ENCODE results near the gene VGLL4. TPM values are rescaled to one million over a fixed set of nuclear protein-coding genes. Genes with fewer than 3 reads are reported as not detected.

Gene VGLL4
- total RNA-seq, 2 experiments from 2014 or later, result 36.1 to 74.5 TPM

DNA sequence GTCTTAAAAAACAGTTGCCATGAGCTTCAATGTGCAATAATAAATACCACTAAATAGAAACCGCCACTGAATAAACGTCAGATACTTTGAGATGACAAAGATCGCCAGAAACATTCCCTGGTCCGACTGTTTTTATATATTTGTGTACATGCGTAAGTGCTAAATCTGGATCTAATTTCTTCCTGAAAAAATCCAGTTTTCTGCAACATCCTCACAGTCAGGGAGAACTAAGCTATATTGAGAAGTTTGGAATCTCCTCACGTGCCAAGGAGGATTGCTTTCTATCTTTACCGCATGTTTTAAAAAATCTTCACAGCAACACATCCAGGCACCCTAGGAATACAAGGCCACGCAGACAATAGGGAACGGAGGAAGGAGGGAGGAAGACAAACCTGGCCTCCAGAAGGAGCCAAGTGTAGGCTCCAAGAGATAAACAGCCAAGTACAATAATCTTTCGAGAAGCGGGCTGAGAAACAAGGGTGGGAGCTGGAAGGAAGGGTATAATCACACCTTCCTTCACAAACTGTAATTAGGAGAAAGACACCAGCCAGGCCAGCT lies 5.7 kb downstream of the VGLL4 start:
- H3K79me2 ChIP-seq (ENCODE audit: insufficient read depth, low read depth, low read length), result peaks cover 90% of the 10 kb centered on the region
- CTCF ChIA-PET (ENCODE audit: unreplicated experiment), result no interaction called here

DNA sequence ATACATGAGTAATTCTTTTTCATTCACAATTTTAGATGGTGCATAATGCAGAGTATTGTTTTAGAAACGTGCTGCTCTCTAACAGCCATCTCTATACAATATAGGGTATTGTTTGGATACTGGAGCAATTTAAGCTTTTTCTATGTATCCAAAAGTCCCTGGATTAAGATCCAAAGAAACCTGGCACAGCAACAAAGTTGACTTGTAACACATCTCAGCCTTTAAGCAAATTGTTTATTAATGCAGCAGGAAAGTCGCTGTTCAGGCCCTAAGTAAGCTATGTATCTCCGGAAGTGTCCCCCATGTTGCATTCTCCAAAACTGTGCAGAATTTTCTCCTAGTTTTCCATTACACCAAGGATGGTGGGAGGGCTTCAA lies 7.3 kb downstream of the VGLL4 start:
- no peak for DNase-seq (ENCODE audit: low spot score)
- BruUV-seq (replicated peaks), result no TSS peak
- no peak overlapping the region for H3K4me3 ChIP-seq (ENCODE audit: low read depth, low read length, poor library complexity, severe bottlenecking)
- H3K9me3 ChIP-seq (ENCODE audit: low read length), result no peaks in the 10 kb centered on the region
- ChIA-PET POLR2A (interaction anchor here (0.6 to 1.3 kb wide), 2 partner anchors 10 to 11 kb away, joined by 3 to 5 read pairs; no protein-coding TSS in a partner anchor), CTCF (ENCODE audit: unreplicated experiment) (no interaction called here)
- peaks cover 8% of the 10 kb centered on the region; the same call in 1 of the 2 replicates for H3K36me3 ChIP-seq (ENCODE audit: insufficient read depth, low read length)
- H3K27ac ChIP-seq (ENCODE audit: low read depth, low read length, poor library complexity, severe bottlenecking), result no peak overlapping the region
- H3K4me1 ChIP-seq (ENCODE audit: insufficient read depth, low read length, poor library complexity, severe bottlenecking), result peaks cover 20% of the 10 kb centered on the region
- H4K20me1 ChIP-seq (ENCODE audit: insufficient read depth, low read length), result peaks cover 55% of the 10 kb centered on the region
- intact Hi-C loops (cut with micrococcal nuclease; ENCODE audit: unreplicated experiment), result no loop called here
- no peaks in the 10 kb centered on the region for H3K9me2 ChIP-seq (ENCODE audit: insufficient read depth, low read length)
- no peak overlapping the region for H2AFZ ChIP-seq (ENCODE audit: low read length)
- no peak for TF ChIP-seq EZH2phosphoT487 (IDR thresholded peaks at IDR 0.05; ENCODE audit: borderline replicate concordance, low read depth, low read length)
- no peak overlapping the region for H3K4me2 ChIP-seq (ENCODE audit: low read length)
- peaks cover 90% of the 10 kb centered on the region for H3K79me2 ChIP-seq (ENCODE audit: insufficient read depth, low read depth, low read length)

More for the DNA sequence above, 5.7 kb downstream of the VGLL4 start:
- POLR2A ChIA-PET, result interaction anchor here (0.6 to 1.5 kb wide), 7 partner anchors 9 to 549 kb away, joined by 3 to 5 read pairs (median 4); no protein-coding TSS in a partner anchor
- Histone ChIP-seq H3K4me2 (ENCODE audit: low read length) (peak overlapping the region; percentile 39; the same call in 1 of the 2 replicates), H3K27ac (ENCODE audit: low read depth, low read length, poor library complexity, severe bottlenecking) (no peak overlapping the region), H3K36me3 (ENCODE audit: insufficient read depth, low read length) (peaks cover 4% of the 10 kb centered on the region; the same call in 1 of the 2 replicates), H4K20me1 (ENCODE audit: insufficient read depth, low read length) (peaks cover 48% of the 10 kb centered on the region), H3K9me3 (ENCODE audit: low read length) (no peaks in the 10 kb centered on the region), H2AFZ (ENCODE audit: low read length) (no peak overlapping the region), H3K9me2 (ENCODE audit: insufficient read depth, low read length) (no peaks in the 10 kb centered on the region), H3K4me1 (ENCODE audit: insufficient read depth, low read length, poor library complexity, severe bottlenecking) (peaks cover 21% of the 10 kb centered on the region), H3K4me3 (ENCODE audit: low read depth, low read length, poor library complexity, severe bottlenecking) (no peak overlapping the region)
- no peak for TF ChIP-seq EZH2phosphoT487 (IDR thresholded peaks at IDR 0.05; ENCODE audit: borderline replicate concordance, low read depth, low read length)
- TF ChIP-seq, protein P1, sequence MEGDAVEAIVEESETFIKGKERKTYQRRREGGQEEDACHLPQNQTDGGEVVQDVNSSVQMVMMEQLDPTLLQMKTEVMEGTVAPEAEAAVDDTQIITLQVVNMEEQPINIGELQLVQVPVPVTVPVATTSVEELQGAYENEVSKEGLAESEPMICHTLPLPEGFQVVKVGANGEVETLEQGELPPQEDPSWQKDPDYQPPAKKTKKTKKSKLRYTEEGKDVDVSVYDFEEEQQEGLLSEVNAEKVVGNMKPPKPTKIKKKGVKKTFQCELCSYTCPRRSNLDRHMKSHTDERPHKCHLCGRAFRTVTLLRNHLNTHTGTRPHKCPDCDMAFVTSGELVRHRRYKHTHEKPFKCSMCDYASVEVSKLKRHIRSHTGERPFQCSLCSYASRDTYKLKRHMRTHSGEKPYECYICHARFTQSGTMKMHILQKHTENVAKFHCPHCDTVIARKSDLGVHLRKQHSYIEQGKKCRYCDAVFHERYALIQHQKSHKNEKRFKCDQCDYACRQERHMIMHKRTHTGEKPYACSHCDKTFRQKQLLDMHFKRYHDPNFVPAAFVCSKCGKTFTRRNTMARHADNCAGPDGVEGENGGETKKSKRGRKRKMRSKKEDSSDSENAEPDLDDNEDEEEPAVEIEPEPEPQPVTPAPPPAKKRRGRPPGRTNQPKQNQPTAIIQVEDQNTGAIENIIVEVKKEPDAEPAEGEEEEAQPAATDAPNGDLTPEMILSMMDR (conservative IDR thresholded peaks at IDR 0.05; ENCODE audit: low read length), result no peak
- BruUV-seq (replicated peaks), result no TSS peak
- DNase-seq (ENCODE audit: low spot score), result no peak
- intact Hi-C loops (cut with micrococcal nuclease; ENCODE audit: unreplicated experiment), result no loop called here

DNA sequence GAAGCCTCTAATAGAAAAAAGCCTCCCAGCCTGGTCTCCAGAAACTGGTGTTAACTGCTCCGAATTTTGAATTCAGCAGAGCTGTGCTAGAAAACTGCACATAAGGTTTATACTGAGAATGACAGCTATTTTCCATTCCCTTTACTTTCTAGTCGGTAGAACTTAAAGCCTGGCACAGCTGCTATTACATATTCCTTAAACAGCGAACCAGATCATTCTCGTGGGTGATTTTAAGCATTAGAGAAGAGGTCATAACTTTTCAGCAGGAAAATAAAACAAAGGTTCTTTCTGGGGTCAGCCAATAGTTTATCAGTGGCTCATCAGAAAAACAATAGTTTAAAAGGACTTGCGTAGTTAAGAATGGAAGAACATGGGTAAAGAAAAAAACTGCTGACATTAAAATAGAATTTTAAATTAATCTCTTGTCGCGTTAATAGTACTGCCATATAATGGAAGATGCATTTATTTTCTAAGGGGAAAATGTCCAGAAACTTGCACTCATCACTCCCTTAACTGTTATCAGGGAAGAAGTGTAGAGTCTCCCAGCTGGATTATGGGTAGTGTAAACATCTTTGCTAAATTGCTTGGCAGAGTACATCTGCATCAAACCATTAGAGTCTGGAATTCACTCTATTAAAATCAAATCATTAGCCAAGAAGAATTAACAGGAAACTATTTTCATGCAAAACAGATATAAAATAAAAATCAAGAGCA lies 7.9 kb downstream of the VGLL4 start:
- Histone ChIP-seq H3K9me3 (ENCODE audit: low read length) (no peaks in the 10 kb centered on the region), H4K20me1 (ENCODE audit: insufficient read depth, low read length) (peaks cover 56% of the 10 kb centered on the region), H3K36me3 (ENCODE audit: insufficient read depth, low read length) (peaks cover 8% of the 10 kb centered on the region; the same call in 1 of the 2 replicates), H3K4me2 (ENCODE audit: low read length) (no peak overlapping the region), H2AFZ (ENCODE audit: low read length) (no peak overlapping the region), H3K79me2 (ENCODE audit: insufficient read depth, low read depth, low read length) (peaks cover 90% of the 10 kb centered on the region), H3K9me2 (ENCODE audit: insufficient read depth, low read length) (no peaks in the 10 kb centered on the region), H3K27ac (ENCODE audit: low read depth, low read length, poor library complexity, severe bottlenecking) (no peak overlapping the region), H3K4me1 (ENCODE audit: insufficient read depth, low read length, poor library complexity, severe bottlenecking) (peaks cover 14% of the 10 kb centered on the region), H3K4me3 (ENCODE audit: low read depth, low read length, poor library complexity, severe bottlenecking) (no peak overlapping the region)
- ChIA-PET POLR2A (interaction anchor here (1.3 kb wide), 1 partner anchor 9 kb away, joined by 5 read pairs; no protein-coding TSS in a partner anchor), CTCF (ENCODE audit: unreplicated experiment) (no interaction called here)
- no TSS peak for BruUV-seq (replicated peaks)
- TF ChIP-seq EZH2phosphoT487 (IDR thresholded peaks at IDR 0.05; ENCODE audit: borderline replicate concordance, low read depth, low read length), result no peak
- TF ChIP-seq, protein P1 (conservative IDR thresholded peaks at IDR 0.05; ENCODE audit: low read length), result no peak
- intact Hi-C loops (cut with micrococcal nuclease; ENCODE audit: unreplicated experiment), result no loop called here
- DNase-seq (ENCODE audit: low spot score), result no peak

Data from OCI-LY7 (cell line).